Parathyroid adenoma (tissue), 2 donors: ENCODE results near the gene CD247.

Experiments used
- H2AFZ ChIP-seq: fragments of 300-600 bp; sonication (generic); one replicate; pipeline ENCODE4 v1.7.0; 2017; ENCODE audit warnings: antibody characterized with exemption, mild to moderate bottlenecking
- H3K27ac ChIP-seq: fragments of 300-600 bp; sonication (generic); one replicate; pipeline ENCODE4 v1.7.0; 2017
- H3K27me3 ChIP-seq: fragments of 300-600 bp; sonication (generic); one replicate; pipeline ENCODE4 v1.7.0; 2017; ENCODE audit warnings: low read length; ENCODE audit not compliant: control insufficient read depth, insufficient read depth
- H3K36me3 ChIP-seq: fragments of 300-600 bp; sonication (generic); one replicate; pipeline ENCODE4 v1.7.0; 2017; ENCODE audit warnings: low read length; ENCODE audit not compliant: control insufficient read depth, insufficient read depth
- H3K4me1 ChIP-seq: fragments of 300-600 bp; sonication (generic); one replicate; pipeline ENCODE4 v1.7.0; 2017; ENCODE audit warnings: control low read depth
- H3K4me2 ChIP-seq: fragments of 300-600 bp; sonication (generic); one replicate; pipeline ENCODE4 v1.7.0; 2017; ENCODE audit warnings: low read length
- H3K4me3 ChIP-seq: fragments of 300-600 bp; sonication (generic); one replicate; pipeline ENCODE4 v1.7.0; 2017; ENCODE audit warnings: low read depth, low read length
- H3K79me2 ChIP-seq: fragments of 300-600 bp; sonication (generic); one replicate; pipeline ENCODE4 v1.7.0; 2017; ENCODE audit warnings: control low read depth
- H3K9ac ChIP-seq: fragments of 300-600 bp; sonication (generic); one replicate; pipeline ENCODE4 v1.7.0; 2017; ENCODE audit warnings: mild to moderate bottlenecking
- H3K9me3 ChIP-seq: fragments of 300-600 bp; sonication (generic); one replicate; pipeline ENCODE4 v1.7.0; 2017; ENCODE audit warnings: low read length; ENCODE audit not compliant: control insufficient read depth
- CTCF ChIP-seq: fragments of 300-600 bp; sonication (generic); IDR thresholded peaks from one replicate; pipeline ENCODE4 v1.7.0; 2017; ENCODE audit warnings: antibody characterized with exemption, mild to moderate bottlenecking
- donor health status: primary hyperparathyroidism.

Gene CD247

GRCh38 chr1:167515893-167516321 lies 2.4 kb downstream of the CD247 start:
- Histone ChIP-seq H3K4me3 (no peak overlapping the region), H3K27me3 (no peaks in the 10 kb centered on the region), H3K4me1 (no peaks in the 10 kb centered on the region), H3K9me3 (no peaks in the 10 kb centered on the region), H2AFZ (no peak overlapping the region), H3K27ac (no peak overlapping the region), H3K9ac (no peak overlapping the region), H3K79me2 (no peaks in the 10 kb centered on the region), H3K4me2 (no peak overlapping the region), H3K36me3 (no peaks in the 10 kb centered on the region)
- no peak for TF ChIP-seq CTCF

- Histone ChIP-seq H3K4me1 (no peaks in the 10 kb centered on the region), H2AFZ (no peak overlapping the region), H3K9ac (no peak overlapping the region), H3K27ac (no peak overlapping the region), H3K36me3 (no peaks in the 10 kb centered on the region), H3K9me3 (no peaks in the 10 kb centered on the region), H3K27me3 (no peaks in the 10 kb centered on the region), H3K4me2 (no peak overlapping the region), H3K4me3 (no peak overlapping the region), H3K79me2 (no peaks in the 10 kb centered on the region)
- no peak for TF ChIP-seq CTCF
Observed at GRCh38 chr1:167515461-167515860, 2.9 kb downstream of the CD247 start.

GRCh38 chr1:167514288-167514687 lies 4.0 kb downstream of the CD247 start:
- Histone ChIP-seq H3K79me2 (no peaks in the 10 kb centered on the region), H3K4me3 (no peak overlapping the region), H3K27me3 (no peaks in the 10 kb centered on the region), H2AFZ (no peak overlapping the region), H3K27ac (no peak overlapping the region), H3K36me3 (no peaks in the 10 kb centered on the region), H3K4me1 (no peaks in the 10 kb centered on the region), H3K9me3 (no peaks in the 10 kb centered on the region), H3K9ac (no peak overlapping the region), H3K4me2 (no peak overlapping the region)
- TF ChIP-seq CTCF: no peak

- no peak for TF ChIP-seq CTCF
- Histone ChIP-seq H3K36me3 (no peaks in the 10 kb centered on the region), H3K4me1 (no peaks in the 10 kb centered on the region), H3K4me2 (peak overlapping the region; percentile 23), H3K27ac (no peak overlapping the region), H3K4me3 (no peak overlapping the region), H3K9me3 (no peaks in the 10 kb centered on the region), H3K79me2 (no peaks in the 10 kb centered on the region), H3K27me3 (no peaks in the 10 kb centered on the region), H2AFZ (no peak overlapping the region), H3K9ac (no peak overlapping the region)
Observed at GRCh38 chr1:167512046-167512654, 6.2 kb downstream of the CD247 start.

GRCh38 chr1:167511374-167511986 lies 6.8 kb downstream of the CD247 start:
- H3K4me3 ChIP-seq: no peak overlapping the region
- H3K27ac ChIP-seq: no peak overlapping the region
- no peaks in the 10 kb centered on the region for H3K4me1 ChIP-seq
- H3K79me2 ChIP-seq: no peaks in the 10 kb centered on the region
- H3K9me3 ChIP-seq: no peaks in the 10 kb centered on the region
- no peak for TF ChIP-seq CTCF
- no peak overlapping the region for H2AFZ ChIP-seq
- H3K27me3 ChIP-seq: no peaks in the 10 kb centered on the region
- peak overlapping the region; percentile 23 for H3K4me2 ChIP-seq
- H3K36me3 ChIP-seq: no peaks in the 10 kb centered on the region
- H3K9ac ChIP-seq: no peak overlapping the region
